Psoas muscle (tissue), 8 donors: Measurements from ENCODE around the gene TMEM181. TPM values are rescaled to one million over a fixed set of nuclear protein-coding genes. Genes with fewer than 3 reads are reported as not detected.
A peak's percentile ranks its signal among the peaks of the same experiment; 100 is the strongest.

Experiments
- ATAC-seq, 4 donors: fragments of 200-7000 bp; cut with Tn5 transposase; one replicate each; pipeline ENCODE4 v1.9.1; 2020; ENCODE audit warnings: moderate library complexity in 3 of 4, mild to moderate bottlenecking in 2 of 4
- DNase-seq, 2 donors: peaks; one replicate each; pipeline ENCODE4 v3.0.0-alpha.2; 2020
- H3K27ac ChIP-seq: fragments of 200-600 bp; one replicate; pipeline ENCODE4 v1.8.0; 2022
- H3K27me3 ChIP-seq, 3 donors: fragments of 200-600 bp in 1 of 3; one replicate each; pipeline versions ENCODE4 v1.6.1 to v1.8.0; 2013 to 2022; ENCODE audit warnings: low read length in 2 of 3, mild to moderate bottlenecking in 2 of 3, moderate library complexity in 1 of 3; ENCODE audit not compliant: insufficient read depth in 3 of 3
- H3K36me3 ChIP-seq, 2 donors: fragments of 200-600 bp in 1 of 2; one replicate each; pipeline versions ENCODE4 v1.6.1 to v1.8.0; 2013 to 2022; ENCODE audit warnings: low read depth in 1 of 2, mild to moderate bottlenecking in 1 of 2, moderate library complexity in 1 of 2; ENCODE audit not compliant: insufficient read depth in 1 of 2
- H3K4me1 ChIP-seq: fragments of 200-600 bp; one replicate; pipeline ENCODE4 v1.8.0; 2022
- H3K4me3 ChIP-seq: fragments of 200-600 bp; one replicate; pipeline ENCODE4 v1.8.0; 2022; ENCODE audit warnings: mild to moderate bottlenecking
- H3K9me3 ChIP-seq: fragments of 200-600 bp; one replicate; pipeline ENCODE4 v1.8.0; 2022
- WGBS, 3 donors: extraction: QIAGEN DNeasy Blood & Tissue Kit; methylation state at CpG; one replicate each; pipeline versions ENCODE4 v1.1.6 to v1.1.7; 2013; 5-methylcytosine and 5-hydroxymethylcytosine counted together
- intact Hi-C, 2 donors: fragments of 100-400 bp; cut with DNase I; formaldehyde crosslinking; loops; one replicate each; pipeline versions ENCODE4 v1.11.0 to v1.14.2; 2022
- polyA plus RNA-seq, 3 donors: library from polyadenylated mRNA; stranded (reverse); fragments of 200-250 nt; gene quantifications; one replicate each; pipeline ENCODE4 v1.2.3, GENCODE V29; 2013
- total RNA-seq, 4 donors: library from RNA; stranded (reverse); fragmentation: NEBNext Ultra II Directional in 2 of 4; extraction: Animal tissue kit (Norgen Biotek cat#: 25700) in 2 of 4; gene quantifications; one replicate each; pipeline versions ENCODE4 v1.2.1 to v1.2.4, GENCODE V29; 2021 to 2023
- TF ChIP-seq, protein P1 (sequence below): fragments of 200-600 bp; IDR thresholded peaks from one replicate; pipeline ENCODE4 v1.8.0; 2022; ENCODE audit warnings: antibody characterized with exemption
- donor health status: healthy with polysubstance abuse.
- donor health status: DM: no; HTN: no; CAD: no; lungs with moderate emphysema.
- donor health status: Bipolar disorder and iron deficiency.
- donor health status: healthy.
- donor health status: DM: yes; HTN: yes; CAD: no.
- donor health status: DM: no; HTN: no; CAD: no.
- donor health status: DM: no; HTN: no; CAD: no.
- donor health status: DM: yes; HTN: yes; CAD: no.

Gene TMEM181
- total and polyA plus RNA-seq, 7 donors: 6.8 to 16.2 (median 12.2) TPM

DNA sequence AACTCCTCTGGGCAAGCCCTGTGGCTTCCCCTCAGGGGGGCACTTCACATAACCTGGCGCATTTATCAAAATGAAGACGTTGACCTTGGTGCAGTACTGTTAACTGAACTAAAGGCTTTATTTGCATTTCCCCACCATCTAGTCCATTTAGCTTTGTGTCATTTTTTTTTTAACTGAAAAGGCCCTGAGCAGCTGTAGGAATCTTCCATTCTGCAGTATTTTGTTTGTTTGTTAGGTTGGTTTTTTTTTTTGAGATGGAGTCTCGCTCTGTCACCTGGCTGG is 10.7 kb downstream of the TMEM181 start:
- Histone ChIP-seq H3K27me3 (no peaks in the 10 kb centered on the region), H3K4me1 (no peaks in the 10 kb centered on the region), H3K36me3 (peaks cover 0 to 3% of the 10 kb centered on the region in 2 donors), H3K9me3 (no peaks in the 10 kb centered on the region), H3K27ac (no peak overlapping the region), H3K4me3 (no peak overlapping the region)
- TF ChIP-seq, protein P1, sequence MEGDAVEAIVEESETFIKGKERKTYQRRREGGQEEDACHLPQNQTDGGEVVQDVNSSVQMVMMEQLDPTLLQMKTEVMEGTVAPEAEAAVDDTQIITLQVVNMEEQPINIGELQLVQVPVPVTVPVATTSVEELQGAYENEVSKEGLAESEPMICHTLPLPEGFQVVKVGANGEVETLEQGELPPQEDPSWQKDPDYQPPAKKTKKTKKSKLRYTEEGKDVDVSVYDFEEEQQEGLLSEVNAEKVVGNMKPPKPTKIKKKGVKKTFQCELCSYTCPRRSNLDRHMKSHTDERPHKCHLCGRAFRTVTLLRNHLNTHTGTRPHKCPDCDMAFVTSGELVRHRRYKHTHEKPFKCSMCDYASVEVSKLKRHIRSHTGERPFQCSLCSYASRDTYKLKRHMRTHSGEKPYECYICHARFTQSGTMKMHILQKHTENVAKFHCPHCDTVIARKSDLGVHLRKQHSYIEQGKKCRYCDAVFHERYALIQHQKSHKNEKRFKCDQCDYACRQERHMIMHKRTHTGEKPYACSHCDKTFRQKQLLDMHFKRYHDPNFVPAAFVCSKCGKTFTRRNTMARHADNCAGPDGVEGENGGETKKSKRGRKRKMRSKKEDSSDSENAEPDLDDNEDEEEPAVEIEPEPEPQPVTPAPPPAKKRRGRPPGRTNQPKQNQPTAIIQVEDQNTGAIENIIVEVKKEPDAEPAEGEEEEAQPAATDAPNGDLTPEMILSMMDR: no peak
- ATAC-seq: no peak
- 92 to 97% (median 97%) methylated on average over 3 of the region's 3 CpGs for WGBS, 3 donors
- intact Hi-C loops: no loop called here
- DNase-seq: no peak

GRCh38 chr6:158571826-158572652 is 12.1 kb downstream of the TMEM181 start:
- peaks cover 0 to 3% of the 10 kb centered on the region in 2 donors for H3K36me3 ChIP-seq
- H3K4me3 ChIP-seq: no peak overlapping the region
- H3K27me3 ChIP-seq: no peaks in the 10 kb centered on the region
- H3K4me1 ChIP-seq: no peaks in the 10 kb centered on the region
- intact Hi-C loops: no loop called here
- peak in 1 of 2 donors; percentile 32 for DNase-seq
- H3K9me3 ChIP-seq: no peaks in the 10 kb centered on the region
- H3K27ac ChIP-seq: no peak overlapping the region
- TF ChIP-seq, protein P1: no peak
- WGBS, 3 donors: 93 to 95% (median 93%) methylated on average over 25 to 26 of the region's 26 CpGs
- no peak for ATAC-seq

GRCh38 chr6:158572653-158573541 is 13.0 kb downstream of the TMEM181 start:
- no peaks in the 10 kb centered on the region for H3K4me1 ChIP-seq
- intact Hi-C loops: no loop called here
- WGBS, 3 donors: 95 to 97% (median 96%) methylated on average over 28 of the region's 28 CpGs

GRCh38 chr6:158573542-158573931 is 13.6 kb downstream of the TMEM181 start:
- peaks cover 0 to 3% of the 10 kb centered on the region in 2 donors for H3K36me3 ChIP-seq
- no peaks in the 10 kb centered on the region for H3K4me1 ChIP-seq
- H3K27me3 ChIP-seq: no peaks in the 10 kb centered on the region
- H3K4me3 ChIP-seq: no peak overlapping the region
- DNase-seq (no peak), ATAC-seq (no peak)
- intact Hi-C loops: no loop called here
- WGBS, 3 donors: 81 to 83% (median 83%) methylated on average over 10 of the region's 10 CpGs
- TF ChIP-seq, protein P1: no peak
- H3K9me3 ChIP-seq: no peaks in the 10 kb centered on the region
- H3K27ac ChIP-seq: no peak overlapping the region

More at GRCh38 chr6:158572653-158573541, 13.0 kb downstream of the TMEM181 start:
- peak in 1 of 2 donors; percentile 42 for DNase-seq
- ATAC-seq: no peak
- H3K27me3 ChIP-seq: no peaks in the 10 kb centered on the region
- H3K4me3 ChIP-seq: no peak overlapping the region
- H3K27ac ChIP-seq: no peak overlapping the region
- H3K36me3 ChIP-seq: peaks cover 0 to 3% of the 10 kb centered on the region in 2 donors
- H3K9me3 ChIP-seq: no peaks in the 10 kb centered on the region
- TF ChIP-seq, protein P1: no peak
